Measurements from ENCODE around the gene MYO3B.

Gene MYO3B

GRCh38 chr2:170265321-170265720 lies 87.4 kb downstream of the MYO3B start:
- no peak overlapping the region for H3K27ac ChIP-seq (ENCODE audit: low read length)
- no peaks in the 10 kb centered on the region for H3K9me3 ChIP-seq (ENCODE audit: insufficient read depth, low read length)
- no peaks in the 10 kb centered on the region for H3K79me2 ChIP-seq (ENCODE audit: low read length)
- TF ChIP-seq EZH2phosphoT487 (IDR thresholded peaks at IDR 0.05; ENCODE audit: low read depth) (no peak), CTCF (IDR thresholded peaks at IDR 0.05; ENCODE audit: low read depth, low read length) (no peak)
- H3K36me3 ChIP-seq (replicated peaks; ENCODE audit: low read depth, low read length) = no peaks in the 10 kb centered on the region
- no peaks in the 10 kb centered on the region for H4K20me1 ChIP-seq (ENCODE audit: insufficient read depth, low read length)
- no peak overlapping the region for H3K4me2 ChIP-seq (ENCODE audit: low read length)
- H3K9ac ChIP-seq (ENCODE audit: low read length) = no peak overlapping the region
- no peaks in the 10 kb centered on the region for H3K27me3 ChIP-seq (ENCODE audit: low read depth, low read length)
- no peaks in the 10 kb centered on the region for H3K4me1 ChIP-seq (ENCODE audit: low read length)
- H2AFZ ChIP-seq (ENCODE audit: low read depth, low read length) = no peak overlapping the region
- no peak overlapping the region for H3K4me3 ChIP-seq (ENCODE audit: low read length)

GRCh38 chr2:170266358-170266757 lies 88.4 kb downstream of the MYO3B start:
- Histone ChIP-seq H3K9me3 (ENCODE audit: insufficient read depth, low read length) (no peaks in the 10 kb centered on the region), H3K4me1 (ENCODE audit: low read length) (no peaks in the 10 kb centered on the region), H3K27me3 (ENCODE audit: low read depth, low read length) (no peaks in the 10 kb centered on the region), H4K20me1 (ENCODE audit: insufficient read depth, low read length) (no peaks in the 10 kb centered on the region), H3K36me3 (replicated peaks; ENCODE audit: low read depth, low read length) (no peaks in the 10 kb centered on the region), H3K79me2 (ENCODE audit: low read length) (no peaks in the 10 kb centered on the region), H3K9ac (ENCODE audit: low read length) (no peak overlapping the region), H3K4me3 (ENCODE audit: low read length) (no peak overlapping the region), H3K4me2 (ENCODE audit: low read length) (no peak overlapping the region), H2AFZ (ENCODE audit: low read depth, low read length) (no peak overlapping the region), H3K27ac (ENCODE audit: low read length) (no peak overlapping the region)
- TF ChIP-seq CTCF (IDR thresholded peaks at IDR 0.05; ENCODE audit: low read depth, low read length) = no peak
- TF ChIP-seq EZH2phosphoT487 (IDR thresholded peaks at IDR 0.05; ENCODE audit: low read depth) = no peak

GRCh38 chr2:170267071-170267470 lies 89.1 kb downstream of the MYO3B start:
- Histone ChIP-seq H3K27ac (ENCODE audit: low read length) (no peak overlapping the region), H3K4me1 (ENCODE audit: low read length) (no peaks in the 10 kb centered on the region), H3K4me3 (ENCODE audit: low read length) (no peak overlapping the region), H3K79me2 (ENCODE audit: low read length) (no peaks in the 10 kb centered on the region), H3K9me3 (ENCODE audit: insufficient read depth, low read length) (no peaks in the 10 kb centered on the region), H2AFZ (ENCODE audit: low read depth, low read length) (no peak overlapping the region), H3K9ac (ENCODE audit: low read length) (no peak overlapping the region), H3K4me2 (ENCODE audit: low read length) (no peak overlapping the region), H3K36me3 (replicated peaks; ENCODE audit: low read depth, low read length) (no peaks in the 10 kb centered on the region), H3K27me3 (ENCODE audit: low read depth, low read length) (no peaks in the 10 kb centered on the region), H4K20me1 (ENCODE audit: insufficient read depth, low read length) (no peaks in the 10 kb centered on the region)
- TF ChIP-seq EZH2phosphoT487 (IDR thresholded peaks at IDR 0.05; ENCODE audit: low read depth) (no peak), CTCF (IDR thresholded peaks at IDR 0.05; ENCODE audit: low read depth, low read length) (no peak)

GRCh38 chr2:170270278-170270864 lies 92.4 kb downstream of the MYO3B start:
- Histone ChIP-seq H3K79me2 (ENCODE audit: low read length) (no peaks in the 10 kb centered on the region), H3K27me3 (ENCODE audit: low read depth, low read length) (peaks cover 3% of the 10 kb centered on the region; the same call in 1 of the 2 replicates), H4K20me1 (ENCODE audit: insufficient read depth, low read length) (no peaks in the 10 kb centered on the region), H3K4me2 (ENCODE audit: low read length) (no peak overlapping the region), H2AFZ (ENCODE audit: low read depth, low read length) (no peak overlapping the region), H3K9me3 (ENCODE audit: insufficient read depth, low read length) (no peaks in the 10 kb centered on the region), H3K4me1 (ENCODE audit: low read length) (no peaks in the 10 kb centered on the region), H3K9ac (ENCODE audit: low read length) (no peak overlapping the region), H3K4me3 (ENCODE audit: low read length) (no peak overlapping the region), H3K27ac (ENCODE audit: low read length) (no peak overlapping the region), H3K36me3 (replicated peaks; ENCODE audit: low read depth, low read length) (no peaks in the 10 kb centered on the region)
- TF ChIP-seq EZH2phosphoT487 (IDR thresholded peaks at IDR 0.05; ENCODE audit: low read depth) (no peak), CTCF (IDR thresholded peaks at IDR 0.05; ENCODE audit: low read depth, low read length) (no peak)
